HL-60/S4 treated with retinoic acid at 250 ng/mL for 4 days and 3 days (cell line): ENCODE results near the gene SLX4IP.

Source experiments
- in situ Hi-C: fragments of 300-500 bp; cut with MboI; formaldehyde crosslinking; loops from 2 replicates; pipeline ENCODE4 v1.7.0; 2022; ENCODE audit warnings: low sequenced_read_pairs

The SLX4IP gene

DNA sequence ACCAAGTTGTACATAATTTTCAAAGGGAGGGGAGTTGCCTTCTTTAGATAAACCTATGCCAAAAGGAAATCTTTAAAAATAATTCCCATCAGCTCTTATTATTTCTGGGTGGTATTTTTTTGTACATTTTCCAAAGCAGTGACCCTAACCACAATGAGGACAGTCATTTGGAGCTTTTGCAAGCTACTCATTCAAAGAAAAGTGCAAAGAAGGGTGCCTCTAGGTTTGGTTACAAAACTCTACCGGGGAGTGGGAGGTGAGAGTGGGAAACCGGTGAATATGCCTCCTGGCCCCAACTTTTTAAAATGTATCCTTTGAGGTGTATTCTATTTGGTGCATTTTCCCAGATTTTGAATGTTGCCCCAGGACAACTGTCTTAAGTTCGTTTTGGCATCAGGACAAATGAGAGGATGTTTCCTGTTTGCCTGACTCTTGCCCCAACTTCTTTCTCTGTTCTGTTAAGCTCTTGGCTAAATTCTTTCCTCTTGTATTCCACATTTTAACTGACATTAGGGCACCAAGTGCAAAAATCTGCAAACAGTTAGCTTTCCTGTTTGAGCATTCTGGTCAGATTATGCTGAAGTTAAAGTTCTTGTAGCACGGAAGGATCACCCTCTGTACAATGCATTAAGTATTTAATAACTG lies 78.9 kb downstream of the SLX4IP start:
- in situ Hi-C loops: no loop called here

DNA sequence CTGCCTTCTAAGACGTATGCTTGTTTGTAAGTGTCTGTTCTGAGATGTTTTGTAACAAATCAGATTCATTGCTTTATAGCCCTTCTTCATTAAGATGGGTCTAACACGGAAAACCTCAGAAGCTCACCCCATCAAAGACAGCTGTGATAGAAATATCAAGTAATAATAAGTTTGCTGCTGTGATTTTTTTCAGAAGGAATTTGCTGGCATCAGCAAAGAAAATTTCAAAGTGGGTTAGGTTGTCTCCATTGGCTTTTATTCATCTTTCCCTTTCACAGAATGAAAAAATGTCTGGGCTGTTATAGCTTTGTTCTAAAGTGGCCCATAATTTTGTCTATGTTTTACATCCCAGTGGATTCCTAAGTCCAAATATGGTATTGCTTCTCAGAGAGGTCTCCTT lies 81.4 kb downstream of the SLX4IP start:
- in situ Hi-C loops: no loop called here

DNA sequence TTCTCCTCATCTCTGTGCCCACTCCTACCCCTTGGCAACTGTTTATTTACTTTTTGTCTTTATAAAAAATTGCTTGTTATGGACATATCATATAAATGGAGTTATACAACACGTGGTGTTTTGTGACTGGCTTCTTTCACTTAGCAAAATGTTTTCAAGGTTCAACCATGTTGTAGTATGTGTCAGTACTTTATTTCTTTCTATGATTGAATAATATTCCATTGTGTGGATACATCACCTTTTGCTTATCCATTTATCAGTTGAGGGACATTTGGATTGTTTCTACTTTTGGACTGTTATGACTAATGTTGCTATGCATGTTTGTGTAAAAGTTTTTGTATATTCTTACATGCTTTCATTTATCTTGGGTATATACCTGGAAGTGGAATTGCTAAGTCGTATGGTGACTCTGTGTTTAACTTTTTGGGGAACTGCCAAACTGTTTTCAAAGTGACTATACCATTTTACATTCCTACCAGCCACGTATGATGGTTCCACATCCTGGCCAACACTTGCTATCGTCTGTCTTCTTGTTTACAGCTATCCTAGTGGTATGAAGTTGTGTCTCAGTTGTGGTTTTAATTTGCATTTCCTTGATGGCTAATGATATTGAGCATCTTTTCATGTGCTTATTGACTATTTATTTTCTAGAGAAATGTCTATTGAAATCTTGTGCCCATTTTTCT lies 84.4 kb downstream of the SLX4IP start:
- in situ Hi-C loops: no loop called here

DNA sequence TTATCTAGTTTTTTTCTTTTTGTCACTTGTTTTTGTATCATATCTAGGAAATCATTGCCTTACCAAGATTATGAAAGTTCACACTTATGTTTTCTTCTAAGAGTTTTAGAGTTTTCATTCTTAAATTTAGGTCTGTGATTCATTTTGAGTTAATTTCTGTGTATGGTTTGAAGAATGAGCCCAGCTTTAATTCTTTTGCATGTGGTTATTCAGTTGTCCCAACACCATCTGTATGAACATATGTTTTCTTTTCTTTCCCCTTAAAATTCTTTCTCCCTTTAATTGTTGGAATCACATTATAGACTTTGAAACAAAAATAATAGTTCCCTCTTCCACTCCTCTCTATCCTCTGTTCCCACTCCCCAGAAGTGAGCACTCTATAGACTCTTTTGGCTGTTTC lies 85.4 kb downstream of the SLX4IP start:
- in situ Hi-C loops: no loop called here

DNA sequence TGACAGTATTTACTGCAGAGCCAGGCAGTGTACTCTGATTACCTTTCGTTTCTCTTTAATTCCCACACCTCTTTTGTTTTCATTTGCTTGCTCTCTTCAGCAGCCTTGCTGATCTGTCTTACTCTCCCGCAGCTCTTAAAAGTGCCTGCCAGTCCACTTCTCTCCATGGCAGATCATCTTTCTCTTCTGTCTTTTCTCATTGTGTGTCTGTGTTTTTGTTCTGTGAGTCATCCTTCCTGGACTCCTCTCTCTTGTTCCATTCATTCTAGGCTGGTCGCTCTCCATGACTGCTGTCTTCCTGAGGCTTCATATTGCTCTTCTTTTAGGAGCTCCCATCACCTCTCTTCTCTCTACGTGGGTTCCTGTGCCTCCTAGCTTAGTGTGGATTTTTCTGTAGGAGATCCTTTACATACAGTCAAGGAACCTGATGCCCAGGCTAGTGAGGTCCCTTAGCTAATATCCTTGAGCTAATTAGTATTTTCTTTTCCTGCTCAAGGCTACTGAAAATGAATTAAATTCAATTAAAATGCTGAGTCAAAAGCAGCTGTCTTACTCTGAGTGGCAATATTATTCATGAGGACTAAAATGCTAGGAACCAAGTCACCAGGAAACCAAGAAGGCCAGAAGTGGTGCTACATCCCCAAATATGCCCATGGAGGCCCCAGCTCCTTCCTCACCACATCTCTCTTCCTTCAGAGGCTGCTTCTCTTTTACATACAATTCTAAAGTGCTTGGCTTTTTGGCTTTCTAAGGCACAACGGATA lies 86.1 kb downstream of the SLX4IP start:
- in situ Hi-C loops: no loop called here

DNA sequence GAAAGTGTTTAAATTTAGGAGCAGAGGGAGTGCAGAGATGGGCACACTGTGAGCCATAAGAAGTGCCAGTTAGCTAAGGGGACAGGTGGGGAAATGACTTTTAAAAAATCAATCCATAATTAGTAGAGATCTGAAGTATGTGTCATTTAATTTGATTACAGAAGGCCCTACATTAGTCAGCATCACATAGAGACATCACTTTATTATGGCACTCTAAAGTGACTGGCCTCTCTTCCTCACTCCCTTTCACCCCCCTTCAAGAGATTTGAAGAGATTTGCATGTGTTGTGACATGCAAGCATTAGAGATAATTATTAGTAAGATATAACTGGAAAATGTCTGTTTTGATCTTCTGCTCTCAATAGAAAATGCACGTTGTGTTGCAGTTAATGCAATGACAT lies 86.7 kb downstream of the SLX4IP start:
- in situ Hi-C loops: no loop called here

DNA sequence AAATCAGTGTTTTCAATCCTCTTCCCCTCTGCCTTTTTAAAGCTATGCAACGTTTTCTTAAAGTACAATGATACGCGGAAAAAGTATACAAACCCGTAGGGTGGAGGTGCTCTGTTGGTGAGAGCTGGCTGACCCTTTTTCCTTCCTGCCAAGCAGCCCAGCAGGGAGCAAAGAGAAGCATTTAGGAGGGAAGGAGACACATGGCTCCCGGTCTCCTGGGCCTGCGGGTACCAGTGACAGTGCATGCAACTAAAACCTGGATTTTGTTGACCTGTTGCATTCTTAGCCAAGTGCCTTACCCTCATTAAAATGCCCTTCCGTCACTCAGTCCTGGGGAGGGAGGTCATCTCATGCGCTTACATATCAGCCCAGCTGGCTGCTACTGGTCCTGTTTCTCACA lies 87.2 kb downstream of the SLX4IP start:
- in situ Hi-C loops: no loop called here

DNA sequence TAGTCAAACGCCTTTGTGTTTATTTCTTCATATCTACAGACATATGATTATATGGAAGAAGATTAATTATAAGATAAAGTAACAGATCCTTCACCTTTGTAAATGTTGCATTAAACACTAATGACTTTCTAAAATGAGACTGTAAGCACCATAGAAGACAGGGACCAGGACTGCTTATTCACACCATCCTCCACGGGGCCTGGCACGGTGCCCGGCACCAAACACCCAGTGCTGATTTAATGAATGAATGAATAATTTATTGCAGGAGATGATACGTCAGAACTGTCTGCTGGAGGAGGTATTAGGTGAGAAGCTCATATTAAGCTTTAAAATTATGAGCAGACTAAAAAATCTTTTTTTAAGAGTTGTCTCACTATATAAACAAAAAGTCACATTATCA lies 88.3 kb downstream of the SLX4IP start:
- in situ Hi-C loops: no loop called here

DNA sequence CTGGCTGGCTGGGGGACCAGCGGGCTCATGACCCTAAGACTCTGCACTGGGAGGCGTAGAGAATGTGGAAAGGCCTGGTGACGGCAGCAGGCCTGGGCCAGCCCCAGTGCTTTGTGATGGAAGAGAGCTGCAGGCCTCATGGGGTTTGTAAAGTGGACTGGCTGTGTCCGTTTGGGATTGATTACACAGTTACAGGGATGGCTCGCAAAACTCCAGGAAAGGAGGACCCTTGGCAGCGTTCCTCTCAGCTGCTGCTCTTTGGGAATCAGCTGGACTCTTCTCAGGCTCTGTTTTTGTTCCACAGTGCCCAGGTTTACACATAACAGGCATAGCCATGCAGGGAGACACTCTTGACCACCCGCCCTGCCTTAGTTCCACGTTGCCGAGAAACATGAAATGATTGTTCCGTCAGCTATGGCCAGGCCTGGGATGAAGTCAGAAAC lies 89.0 kb downstream of the SLX4IP start:
- in situ Hi-C loops: no loop called here

DNA sequence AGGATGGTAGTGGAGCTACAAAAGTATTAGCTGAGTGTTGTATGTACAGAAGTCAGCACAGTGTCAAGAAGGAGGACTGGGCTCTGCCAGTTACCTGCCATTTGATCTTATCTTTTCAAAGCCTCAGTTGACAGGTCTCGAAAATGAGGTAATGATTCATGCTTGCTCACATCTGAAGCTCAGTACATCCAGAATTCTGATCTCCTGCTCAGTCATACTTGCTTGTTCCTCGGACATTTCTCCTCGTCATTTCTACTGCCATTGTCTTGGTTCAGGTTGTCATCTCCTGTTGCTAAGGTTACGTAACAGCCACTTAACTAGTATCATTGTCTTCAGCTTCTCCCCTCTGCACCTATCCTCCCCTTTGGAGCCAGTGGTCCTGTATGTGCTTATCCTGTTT lies 89.5 kb downstream of the SLX4IP start:
- in situ Hi-C loops: no loop called here

DNA sequence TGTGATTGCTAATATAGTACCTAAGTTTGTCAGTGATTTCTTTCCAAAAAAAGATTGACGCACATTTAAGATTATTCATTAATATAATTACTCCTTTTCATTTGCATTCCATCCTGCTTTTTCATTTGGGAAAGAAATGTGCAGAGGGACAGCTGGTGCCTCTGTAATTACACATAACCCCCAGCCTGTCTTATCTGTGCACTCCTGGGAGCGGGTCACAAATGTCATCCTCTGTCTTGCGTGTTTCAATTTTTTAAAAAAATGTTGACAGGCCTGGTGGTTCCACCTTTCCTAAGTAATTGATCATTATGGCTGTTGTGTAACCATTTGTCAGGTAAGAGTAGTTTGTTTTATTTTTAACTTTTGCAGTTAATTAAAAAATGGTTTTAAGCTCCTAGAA lies 92.7 kb downstream of the SLX4IP start:
- in situ Hi-C loops: no loop called here

DNA sequence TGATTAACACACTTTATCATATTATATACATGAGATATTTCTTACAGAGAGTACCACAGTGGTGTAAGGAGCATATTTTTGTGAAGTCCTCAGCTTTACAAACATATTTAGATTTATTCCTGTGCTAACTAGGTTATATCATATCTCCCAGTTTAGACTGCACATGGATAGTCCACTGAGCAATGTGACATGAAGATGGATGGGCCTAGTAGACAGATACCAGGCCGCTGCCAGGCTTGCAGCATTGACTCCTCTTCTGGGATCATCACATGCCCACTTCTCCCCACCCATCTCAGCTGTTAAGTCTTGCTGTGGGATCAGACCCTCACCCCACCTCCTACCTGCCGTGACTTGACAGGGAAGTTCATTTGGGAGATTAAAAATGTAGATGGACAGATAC lies 95.8 kb downstream of the SLX4IP start:
- in situ Hi-C loops: no loop called here

DNA sequence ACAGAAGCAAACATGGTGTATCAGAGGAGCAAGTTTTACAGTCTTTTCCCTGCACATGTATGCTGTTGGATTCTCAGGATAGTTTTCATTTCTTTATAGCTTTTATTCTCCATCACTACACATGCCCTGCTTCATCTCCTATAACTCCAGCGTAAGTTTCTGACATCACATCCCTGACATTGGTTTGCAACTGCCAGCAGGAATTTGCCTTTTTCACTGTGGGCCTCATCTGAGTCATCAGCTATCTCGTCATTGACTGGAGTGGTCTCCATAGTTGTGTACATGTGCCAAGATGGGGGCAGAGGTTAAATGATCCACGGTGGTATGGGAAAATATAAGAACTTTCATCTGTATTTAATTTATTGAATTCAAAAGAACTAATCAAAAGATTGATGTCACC lies 96.7 kb downstream of the SLX4IP start:
- in situ Hi-C loops: no loop called here

DNA sequence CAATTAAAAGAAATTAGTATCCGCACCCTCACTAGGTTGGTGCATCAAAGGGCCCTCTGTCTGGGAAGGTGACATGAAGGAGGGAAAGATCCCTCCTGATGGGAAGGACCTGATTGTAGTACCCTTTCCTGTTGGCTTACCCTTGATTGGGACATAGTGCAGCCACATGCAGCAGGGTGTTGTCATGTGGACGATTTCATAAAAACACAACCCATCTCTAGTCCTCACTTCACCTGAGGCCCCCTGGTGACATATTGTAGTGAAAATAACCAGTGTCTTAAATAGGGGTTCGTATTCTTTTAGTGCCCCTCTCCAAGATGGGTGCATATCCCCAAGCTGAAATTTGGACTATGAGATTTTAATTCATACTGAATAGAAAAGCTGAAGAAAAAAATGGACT lies 97.3 kb downstream of the SLX4IP start:
- in situ Hi-C loops: no loop called here

DNA sequence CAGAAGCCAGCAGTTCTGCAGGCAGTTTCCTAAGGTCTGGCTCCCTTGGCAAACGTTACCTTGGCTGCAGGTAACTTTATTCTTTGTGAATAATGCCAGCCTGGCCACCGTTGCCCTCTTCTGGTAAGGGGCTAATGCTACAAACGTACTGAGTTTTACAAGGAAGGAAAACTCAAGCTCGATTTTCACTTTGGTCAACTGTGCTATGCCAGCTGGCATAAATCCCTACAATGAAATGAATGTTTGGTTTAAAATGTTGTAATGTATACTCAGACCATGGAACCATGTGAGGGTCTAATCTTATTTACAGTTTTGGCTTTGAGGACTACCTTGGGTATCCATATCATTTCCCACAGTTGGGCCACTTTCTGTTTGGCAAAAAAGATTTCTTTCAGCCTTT lies 101.4 kb downstream of the SLX4IP start:
- in situ Hi-C loops: no loop called here

DNA sequence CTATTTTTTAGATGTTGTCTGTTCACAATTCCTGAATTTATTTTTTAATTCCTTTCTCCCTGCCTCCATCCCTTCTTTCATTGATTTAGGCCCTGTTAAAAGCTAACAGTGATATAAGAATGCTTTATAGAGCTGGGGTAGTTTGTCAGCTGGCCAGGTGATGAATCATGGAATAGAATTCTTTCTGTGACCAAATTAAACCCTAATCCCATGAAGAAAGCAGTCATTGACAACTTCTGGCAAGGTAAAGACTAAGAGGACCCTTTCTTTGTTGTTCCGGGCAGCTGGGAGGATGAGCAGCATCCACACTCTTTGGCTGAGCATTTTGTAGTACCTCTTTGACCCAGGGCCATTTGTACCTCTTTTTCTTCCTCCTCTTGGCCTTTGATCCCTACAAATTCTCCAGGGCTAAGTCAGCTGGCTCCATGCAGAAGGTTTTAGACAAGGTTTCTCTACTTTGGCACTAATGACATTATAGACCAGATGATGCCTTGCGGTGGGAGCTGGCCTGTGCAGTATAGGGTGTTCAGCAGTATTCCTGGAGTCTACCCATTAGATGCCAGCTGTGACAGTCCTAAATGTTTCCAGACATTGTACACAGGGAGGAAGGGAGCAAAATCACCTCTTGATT lies 102.9 kb downstream of the SLX4IP start:
- in situ Hi-C loops: no loop called here

DNA sequence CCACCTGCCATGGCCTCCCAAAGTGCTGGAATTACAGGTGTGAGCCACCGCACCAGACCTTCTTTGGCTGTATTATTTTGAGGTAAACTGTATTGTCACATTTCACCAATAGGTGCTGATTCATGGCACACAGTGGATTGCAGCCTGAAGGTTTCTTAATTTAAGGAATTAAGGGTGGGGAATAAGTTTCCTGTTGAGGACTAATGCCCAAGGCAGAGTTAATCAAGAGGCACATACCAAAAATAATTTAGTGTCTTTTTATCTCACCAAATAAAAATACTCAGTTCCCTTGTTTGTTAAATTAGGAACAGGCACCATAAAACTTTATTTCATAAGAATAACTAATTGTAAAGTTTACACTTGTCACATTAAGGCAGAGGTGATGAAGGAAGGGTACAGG lies 103.7 kb downstream of the SLX4IP start:
- in situ Hi-C loops: no loop called here

DNA sequence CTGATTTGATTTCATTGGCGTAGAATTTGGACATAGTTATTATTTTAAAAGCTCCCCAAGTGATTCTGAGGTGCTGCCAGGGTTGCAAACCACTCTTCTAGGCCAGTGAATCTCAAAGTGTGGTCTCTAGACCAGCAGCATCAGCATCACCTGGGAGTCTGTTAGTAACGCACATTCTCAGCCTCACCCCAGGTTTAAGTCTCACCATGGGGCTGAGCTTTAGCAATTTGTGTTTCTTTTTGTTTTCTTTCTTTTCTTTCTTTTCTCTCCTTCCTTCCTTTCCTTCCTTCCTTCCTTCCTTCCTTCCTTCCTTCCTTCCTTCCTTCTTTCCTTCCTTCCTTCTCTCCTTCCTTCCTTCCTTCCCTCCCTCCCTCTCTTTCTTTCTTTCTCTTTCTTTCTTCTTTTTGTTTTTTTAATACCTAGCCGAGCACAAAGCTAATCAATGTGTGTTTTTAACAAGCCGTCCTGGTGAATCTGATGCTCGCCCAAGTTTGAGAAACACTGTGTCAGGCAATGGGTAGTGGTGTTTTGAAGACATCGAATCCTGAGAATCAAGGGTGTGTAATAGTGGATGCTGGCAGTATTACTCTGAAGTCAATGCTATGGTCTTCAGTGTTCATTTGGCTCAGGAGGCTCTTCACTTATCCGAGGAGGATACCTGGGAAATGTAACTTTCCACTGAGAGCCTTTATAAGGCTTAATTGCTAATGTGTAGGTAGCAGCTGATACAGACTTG lies 104.9 kb downstream of the SLX4IP start:
- in situ Hi-C loops: no loop called here

DNA sequence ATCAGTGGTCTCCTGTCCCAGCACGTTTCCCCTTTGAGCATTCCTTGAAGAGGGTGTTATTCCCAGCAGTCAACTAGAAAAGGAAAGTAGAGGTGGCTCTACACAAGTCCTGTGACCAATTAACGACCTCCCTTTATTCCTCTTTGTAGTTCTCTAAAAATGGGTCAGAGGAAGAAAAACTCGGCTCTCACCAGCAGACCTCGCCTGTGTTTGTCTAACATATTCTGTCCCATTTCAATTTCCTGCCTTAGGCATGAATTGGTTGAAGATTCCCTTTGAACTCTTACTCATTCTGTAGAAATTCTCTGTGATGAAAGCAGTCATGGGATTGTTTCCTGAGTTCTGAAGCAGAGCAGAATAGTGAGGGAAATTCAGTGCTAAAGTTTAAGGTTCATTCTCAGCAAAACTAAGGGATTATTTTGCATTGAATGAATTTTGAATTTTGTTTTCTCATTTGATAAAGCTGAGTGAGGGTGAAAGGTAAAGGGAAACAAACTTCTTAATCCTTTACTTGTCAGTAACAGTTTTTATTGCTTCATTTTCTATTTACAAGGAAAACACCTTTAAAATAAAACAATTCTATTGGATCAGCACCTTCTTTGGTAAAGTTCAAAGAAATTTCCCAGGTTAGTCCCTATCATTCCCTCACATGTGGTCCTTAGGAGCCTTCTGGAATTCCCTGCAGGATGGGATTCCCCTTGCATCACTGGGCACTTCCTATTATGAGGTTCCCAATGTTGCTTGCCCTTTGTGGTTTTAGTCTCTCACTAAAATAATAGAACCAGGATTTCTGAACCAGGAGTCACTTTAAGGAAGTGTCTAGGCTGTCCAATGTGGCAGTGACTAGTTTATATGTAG lies 105.8 kb downstream of the SLX4IP start:
- in situ Hi-C loops: no loop called here
